Subcutaneous abdominal adipose tissue (tissue), 5 donors: ENCODE data around the gene TSPAN6.

ENCODE experiments used
- H3K27ac ChIP-seq: one replicate; pipeline ENCODE4 v1.7.0; 2013; ENCODE audit warnings: low read depth, mild to moderate bottlenecking, inconsistent platforms, low read length, moderate library complexity
- H3K27me3 ChIP-seq, 5 donors: one replicate each; pipeline ENCODE4 v1.7.0; 2013; ENCODE audit warnings: low read length in 5 of 5, inconsistent platforms in 1 of 5; ENCODE audit not compliant: control insufficient read depth in 5 of 5, insufficient read depth in 4 of 5
- H3K36me3 ChIP-seq, 5 donors: one replicate each; pipeline ENCODE4 v1.7.0; 2013; ENCODE audit warnings: low read length in 5 of 5; ENCODE audit not compliant: control insufficient read depth in 5 of 5, insufficient read depth in 5 of 5
- H3K4me1 ChIP-seq, 5 donors: one replicate each; pipeline ENCODE4 v1.7.0; 2013; ENCODE audit warnings: low read length in 5 of 5, mild to moderate bottlenecking in 3 of 5, moderate library complexity in 1 of 5; ENCODE audit not compliant: control insufficient read depth in 5 of 5, insufficient read depth in 5 of 5
- H3K4me3 ChIP-seq, 5 donors: one replicate each; pipeline ENCODE4 v1.7.0; 2013; ENCODE audit warnings: low read length in 5 of 5, low read depth in 1 of 5
- H3K9ac ChIP-seq, 5 donors: one replicate each; pipeline ENCODE4 v1.7.0; 2013; ENCODE audit warnings: low read length in 5 of 5, mild to moderate bottlenecking in 4 of 5, moderate library complexity in 3 of 5
- H3K9me3 ChIP-seq, 5 donors: one replicate each; pipeline ENCODE4 v1.7.0; 2013; ENCODE audit warnings: low read length in 5 of 5; ENCODE audit not compliant: control insufficient read depth in 5 of 5
- donor health status: healthy.
- donor health status: healthy.
- donor health status: healthy.
- donor health status: healthy.
- donor health status: healthy.

The TSPAN6 gene

GRCh38 chrX:100649550-100650356, 13.1 kb upstream of the TSPAN6 start:
- H3K27ac ChIP-seq = peak overlapping the region; percentile 94
- H3K9ac ChIP-seq = peak overlapping the region in 3 of 5 donors; percentile 44 to 71 (median 70)
- H3K4me1 ChIP-seq = peaks cover 13 to 56% (median 50%) of the 10 kb centered on the region in 5 donors
- peaks cover 0 to 8% (median 2%) of the 10 kb centered on the region in 5 donors for H3K36me3 ChIP-seq
- H3K4me3 ChIP-seq = peak overlapping the region in 3 of 5 donors; percentile 1 to 23 (median 22)
- peaks cover 0 to 3% (median 2%) of the 10 kb centered on the region in 5 donors for H3K27me3 ChIP-seq
- no peaks in the 10 kb centered on the region for H3K9me3 ChIP-seq

GRCh38 chrX:100648458-100649417, 12.1 kb upstream of the TSPAN6 start:
- H3K9ac ChIP-seq = peak overlapping the region in 4 of 5 donors; percentile 44 to 73 (median 66)
- no peaks in the 10 kb centered on the region for H3K9me3 ChIP-seq
- H3K27me3 ChIP-seq = peaks cover 0 to 3% (median 2%) of the 10 kb centered on the region in 5 donors
- peaks cover 0 to 8% (median 2%) of the 10 kb centered on the region in 5 donors for H3K36me3 ChIP-seq
- peak overlapping the region; percentile 94 for H3K27ac ChIP-seq
- H3K4me3 ChIP-seq = peak overlapping the region in 4 of 5 donors; percentile 12 to 46 (median 23)
- peaks cover 13 to 57% (median 51%) of the 10 kb centered on the region in 5 donors for H3K4me1 ChIP-seq

- H3K27me3 ChIP-seq = peaks cover 0 to 3% (median 2%) of the 10 kb centered on the region in 5 donors
- H3K9ac ChIP-seq = peak overlapping the region in 1 of 5 donors; percentile 5
- H3K4me1 ChIP-seq = peaks cover 15 to 61% (median 58%) of the 10 kb centered on the region in 5 donors
Measured at GRCh38 chrX:100647739-100648138, 11.1 kb upstream of the TSPAN6 start.

GRCh38 chrX:100647095-100647494, 10.5 kb upstream of the TSPAN6 start:
- Histone ChIP-seq H3K9ac (peak overlapping the region in 1 of 5 donors; percentile 36), H3K4me1 (peaks cover 15 to 61% (median 58%) of the 10 kb centered on the region in 5 donors), H3K9me3 (no peaks in the 10 kb centered on the region), H3K27ac (peak overlapping the region; percentile 94), H3K36me3 (peaks cover 0 to 8% (median 2%) of the 10 kb centered on the region in 5 donors), H3K27me3 (peaks cover 0 to 7% (median 2%) of the 10 kb centered on the region in 5 donors), H3K4me3 (peak overlapping the region in 2 of 5 donors; percentile 18 to 19)

More at GRCh38 chrX:100647739-100648138, 11.1 kb upstream of the TSPAN6 start:
- no peaks in the 10 kb centered on the region for H3K9me3 ChIP-seq
- peak overlapping the region; percentile 94 for H3K27ac ChIP-seq
- peaks cover 0 to 8% (median 2%) of the 10 kb centered on the region in 5 donors for H3K36me3 ChIP-seq
- H3K4me3 ChIP-seq = peak overlapping the region in 2 of 5 donors; percentile 19 to 48

DNA sequence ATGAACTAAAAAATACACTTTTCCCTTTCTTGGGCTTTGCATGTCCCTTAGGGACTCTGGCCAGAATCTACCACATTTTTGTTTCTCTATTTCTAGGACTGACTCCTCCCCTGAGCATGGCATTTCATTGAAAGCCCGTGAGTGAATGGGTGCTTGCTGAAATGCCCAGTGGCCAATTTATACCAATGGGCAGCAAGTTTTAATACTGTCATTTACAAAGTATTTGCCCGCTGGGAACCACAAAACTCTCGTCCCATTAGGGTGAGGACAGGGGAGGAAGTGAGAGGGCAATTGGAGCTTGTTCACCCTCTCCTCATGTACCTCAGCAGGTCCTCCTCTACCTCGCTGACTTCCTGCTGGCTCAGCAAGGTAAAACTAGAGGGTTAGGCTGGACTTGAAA, 8.5 kb upstream of the TSPAN6 start:
- Histone ChIP-seq H3K4me1 (peaks cover 15 to 51% (median 47%) of the 10 kb centered on the region in 5 donors), H3K9ac (peak overlapping the region in 4 of 5 donors; percentile 57 to 87 (median 75)), H3K4me3 (peak overlapping the region; percentile 65 to 86 (median 70)), H3K36me3 (peaks cover 0 to 2% (median 0%) of the 10 kb centered on the region in 5 donors), H3K27ac (peak overlapping the region; percentile 94), H3K9me3 (no peaks in the 10 kb centered on the region), H3K27me3 (peaks cover 0 to 8% (median 7%) of the 10 kb centered on the region in 5 donors)

DNA sequence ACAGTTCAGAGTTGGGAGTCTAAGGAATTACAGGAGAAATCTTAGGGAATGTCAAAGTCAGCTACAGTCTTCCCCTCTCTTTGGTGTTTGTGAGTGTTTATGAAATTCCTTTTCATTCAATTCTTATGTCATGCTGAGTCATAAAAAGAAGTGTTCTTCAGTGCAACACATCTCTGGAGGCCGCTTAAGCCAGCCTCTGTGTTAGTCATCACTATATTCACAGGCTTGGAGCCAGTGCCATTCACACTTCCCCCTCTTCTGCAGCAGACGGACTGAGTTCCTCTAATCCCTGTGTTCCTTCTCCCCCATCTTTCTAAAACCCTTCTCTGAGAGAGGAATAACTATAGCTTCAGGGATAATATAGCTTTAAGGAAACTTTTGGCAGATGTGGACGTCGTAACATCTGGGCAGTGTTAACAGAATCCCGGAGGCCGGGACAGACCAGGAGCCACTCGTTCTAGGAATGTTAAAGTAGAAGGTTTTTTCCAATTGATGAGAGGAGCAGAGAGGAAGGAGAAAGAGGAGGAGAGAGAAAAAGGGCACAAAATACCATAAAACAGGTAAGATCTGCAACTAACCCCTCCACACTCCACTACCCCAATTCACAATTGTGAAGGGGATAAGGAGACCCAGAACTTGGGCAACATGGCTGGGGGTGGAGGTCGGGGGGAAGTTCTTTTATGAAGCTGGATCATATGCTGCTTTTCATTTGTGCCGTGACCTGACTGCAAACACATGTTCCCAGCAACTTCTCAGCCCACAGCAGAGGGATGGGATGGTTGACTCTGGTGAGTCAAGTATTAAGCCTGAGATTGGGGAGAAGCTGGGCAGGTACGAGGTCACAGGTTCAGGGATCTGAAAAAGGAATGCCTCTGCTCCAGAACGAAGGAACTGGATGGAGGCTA, 7.6 kb upstream of the TSPAN6 start, which contains the start of gene SRPX2:
TSS of gene SRPX2 (plus strand) at position 244 of the 905 bp plus-strand sequence. CDS start 2,124 bp downstream, outside the sequence.
- Histone ChIP-seq H3K27ac (peak within 1 kb of the TSS; percentile 94), H3K9ac (peak within 1 kb of the TSS; percentile 32 to 87 (median 71))

GRCh38 chrX:100643212-100643611, 6.6 kb upstream of the TSPAN6 start:
- Histone ChIP-seq H3K27ac (peak overlapping the region; percentile 94), H3K36me3 (peaks cover 0 to 2% (median 0%) of the 10 kb centered on the region in 5 donors), H3K27me3 (peaks cover 0 to 11% (median 7%) of the 10 kb centered on the region in 5 donors), H3K4me3 (no peak overlapping the region), H3K9ac (no peak overlapping the region), H3K4me1 (peaks cover 7 to 35% (median 30%) of the 10 kb centered on the region in 5 donors), H3K9me3 (no peaks in the 10 kb centered on the region)

More for the DNA sequence above, 7.6 kb upstream of the TSPAN6 start, which contains the start of gene SRPX2:
- Histone ChIP-seq H3K4me3 (peak within 1 kb of the TSS; percentile 65 to 86 (median 70)), H3K4me1 (peaks cover 9 to 44% (median 40%) of the 10 kb centered on the region in 5 donors), H3K9me3 (no peaks in the 10 kb centered on the region), H3K36me3 (peaks cover 0 to 2% (median 0%) of the 10 kb centered on the region in 5 donors), H3K27me3 (peaks cover 0 to 11% (median 7%) of the 10 kb centered on the region in 5 donors)

GRCh38 chrX:100642290-100642689, 5.7 kb upstream of the TSPAN6 start:
- Histone ChIP-seq H3K27me3 (peaks cover 0 to 15% (median 7%) of the 10 kb centered on the region in 5 donors), H3K27ac (no peak overlapping the region), H3K4me1 (peaks cover 5 to 26% (median 21%) of the 10 kb centered on the region in 5 donors), H3K4me3 (no peak overlapping the region), H3K36me3 (no peaks in the 10 kb centered on the region), H3K9ac (no peak overlapping the region), H3K9me3 (no peaks in the 10 kb centered on the region)
